Lower leg skin (tissue), 4 donors: ENCODE measurements around the gene SMC3. TPM values are rescaled to one million over a fixed set of nuclear protein-coding genes. Genes with fewer than 3 reads are reported as not detected.

Experiments used
- DNase-seq, 2 donors: peaks; one replicate each; pipeline ENCODE4 v3.0.0-alpha.2; 2019; ENCODE audit warnings: low spot score in 2 of 2
- H3K4me3 ChIP-seq: fragments of 200-600 bp; sonication (generic); 2 replicates; pipeline ENCODE4 v1.5.1; 2017; ENCODE audit warnings: mild to moderate bottlenecking, low read depth; ENCODE audit not compliant: poor library complexity, severe bottlenecking
- POLR2A ChIP-seq, 2 donors: fragments of 450-650 bp; IDR thresholded peaks; one replicate each; pipeline ENCODE4 v1.6.1; 2016 to 2017; ENCODE audit warnings: antibody characterized with exemption in 2 of 2, mild to moderate bottlenecking in 1 of 2, moderate library complexity in 1 of 2
- WGBS, 2 donors: methylation state at CpG; one replicate each; pipeline ENCODE4 v1.1.5; 2018; 5-methylcytosine and 5-hydroxymethylcytosine counted together
- intact Hi-C: fragments of 100-400 bp; cut with DNase I; formaldehyde crosslinking; loops from one replicate; pipeline ENCODE4 v1.15.0; 2023; ENCODE audit warnings: low total_unique reads
- total RNA-seq, 4 donors: library from RNA; depleted of rRNA; stranded (reverse); fragments of >200 nt; gene quantifications; one replicate each; pipeline ENCODE4 v1.1.0, GENCODE V29; 2016
- TF ChIP-seq, protein P1 (sequence below), 3 donors: fragments of 450-650 bp; IDR thresholded peaks; one replicate each; pipeline ENCODE4 v1.5.1; 2016; ENCODE audit warnings: antibody characterized with exemption in 3 of 3, mild to moderate bottlenecking in 3 of 3, moderate library complexity in 2 of 3

The SMC3 gene
- total RNA-seq, 4 donors from 2014 or later = 23.7 to 31.6 (median 30.5) TPM

DNA sequence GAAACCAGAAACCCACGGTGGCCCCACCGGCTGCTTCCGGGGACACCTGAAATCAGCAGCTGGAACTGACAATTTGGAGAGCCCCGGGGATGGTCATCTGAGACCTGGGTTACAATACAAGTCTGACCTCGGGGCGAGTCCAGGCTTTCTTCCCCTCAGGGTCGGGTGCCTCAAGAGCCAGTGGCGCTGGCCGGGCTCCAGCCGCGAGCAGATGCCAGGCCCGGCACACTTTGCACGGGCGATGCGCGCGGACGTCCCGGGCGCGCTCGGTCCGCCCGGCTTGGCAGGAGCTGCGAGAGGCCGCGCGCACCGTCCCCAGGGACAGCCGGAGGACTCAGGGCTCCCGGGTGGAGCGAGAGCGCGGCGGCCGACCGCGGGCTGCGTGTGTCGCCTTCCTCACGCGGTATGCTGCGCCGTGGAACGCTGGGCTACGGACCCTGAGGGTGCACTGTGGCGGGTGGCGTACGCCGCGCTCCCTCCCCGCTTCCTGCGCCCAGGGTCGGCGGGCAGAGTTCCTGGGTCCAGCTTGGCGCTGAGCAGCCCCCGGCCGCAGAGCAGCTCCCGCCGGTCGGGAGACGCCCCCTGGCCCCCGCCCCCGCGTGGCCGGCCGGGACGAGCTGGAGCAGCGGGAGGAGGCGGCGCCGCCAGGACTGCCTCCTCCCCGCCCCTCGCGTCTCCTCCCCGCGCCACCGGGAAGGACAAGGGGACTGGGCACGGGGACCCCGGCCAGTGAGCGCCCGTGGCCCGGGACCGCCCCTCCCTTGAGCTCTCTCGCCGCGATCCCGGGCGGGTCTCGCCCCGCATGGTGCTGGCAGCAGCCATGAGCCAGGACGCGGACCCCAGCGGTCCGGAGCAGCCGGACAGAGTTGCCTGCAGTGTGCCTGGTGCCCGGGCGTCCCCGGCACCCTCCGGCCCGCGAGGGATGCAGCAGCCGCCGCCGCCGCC is 76.4 kb downstream of the SMC3 start, which contains the start of gene RBM20:
Gene RBM20 (plus strand): TSS at position 684 of the 945 bp plus-strand sequence. CDS start 119 bp downstream, at position 803.
- WGBS, 2 donors = 1 to 3% methylated on average over 32 to 42 of the region's 106 CpGs
- no peak for DNase-seq
- intact Hi-C loops = no loop called here
- no peak for TF ChIP-seq POLR2A (IDR thresholded peaks at IDR 0.05)
- TF ChIP-seq, protein P1, sequence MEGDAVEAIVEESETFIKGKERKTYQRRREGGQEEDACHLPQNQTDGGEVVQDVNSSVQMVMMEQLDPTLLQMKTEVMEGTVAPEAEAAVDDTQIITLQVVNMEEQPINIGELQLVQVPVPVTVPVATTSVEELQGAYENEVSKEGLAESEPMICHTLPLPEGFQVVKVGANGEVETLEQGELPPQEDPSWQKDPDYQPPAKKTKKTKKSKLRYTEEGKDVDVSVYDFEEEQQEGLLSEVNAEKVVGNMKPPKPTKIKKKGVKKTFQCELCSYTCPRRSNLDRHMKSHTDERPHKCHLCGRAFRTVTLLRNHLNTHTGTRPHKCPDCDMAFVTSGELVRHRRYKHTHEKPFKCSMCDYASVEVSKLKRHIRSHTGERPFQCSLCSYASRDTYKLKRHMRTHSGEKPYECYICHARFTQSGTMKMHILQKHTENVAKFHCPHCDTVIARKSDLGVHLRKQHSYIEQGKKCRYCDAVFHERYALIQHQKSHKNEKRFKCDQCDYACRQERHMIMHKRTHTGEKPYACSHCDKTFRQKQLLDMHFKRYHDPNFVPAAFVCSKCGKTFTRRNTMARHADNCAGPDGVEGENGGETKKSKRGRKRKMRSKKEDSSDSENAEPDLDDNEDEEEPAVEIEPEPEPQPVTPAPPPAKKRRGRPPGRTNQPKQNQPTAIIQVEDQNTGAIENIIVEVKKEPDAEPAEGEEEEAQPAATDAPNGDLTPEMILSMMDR (IDR thresholded peaks at IDR 0.05) = no peak
- no peak within 1 kb of the TSS for H3K4me3 ChIP-seq

DNA sequence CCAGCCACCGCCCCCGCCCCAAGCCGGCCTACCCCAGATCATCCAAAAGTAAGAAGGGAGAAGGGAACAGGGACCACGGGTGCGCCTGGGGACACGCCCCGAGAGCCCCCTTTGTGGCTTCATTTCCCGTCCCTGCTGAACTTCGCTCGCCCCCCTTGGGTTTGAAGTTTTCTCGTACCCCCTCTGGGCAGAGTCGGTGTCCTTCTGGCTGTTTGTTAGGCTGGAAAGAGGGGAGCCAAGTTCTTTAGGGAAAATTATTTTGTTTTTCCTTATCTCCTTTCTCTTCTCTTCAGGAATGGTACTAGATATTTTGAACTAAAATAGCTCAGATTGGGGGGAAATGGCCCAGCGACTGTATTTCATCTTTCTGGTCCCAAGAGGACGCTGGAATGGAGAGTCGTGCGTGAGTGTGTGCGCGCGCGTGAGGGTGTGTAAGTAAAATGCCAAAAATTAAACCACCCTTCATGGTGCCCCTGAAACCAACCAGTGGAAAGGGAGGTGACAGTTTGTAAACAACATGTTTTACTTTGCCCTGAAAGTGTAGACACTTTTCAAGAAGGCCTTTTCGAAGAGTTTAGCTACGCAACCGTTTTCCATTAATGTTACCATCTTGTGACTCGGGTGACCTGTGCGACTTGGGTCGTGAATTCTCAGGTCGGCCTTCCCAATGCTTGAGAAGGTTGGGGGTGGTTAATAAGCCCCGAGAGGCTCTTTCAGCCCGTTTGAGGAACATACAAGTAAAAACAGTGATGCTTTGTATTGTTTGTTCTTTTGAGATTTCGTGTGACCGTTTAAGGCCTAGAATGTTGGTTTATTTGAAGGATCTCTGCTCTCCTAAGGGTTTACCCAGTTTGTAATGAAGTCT is 77.3 kb downstream of the SMC3 start:
- no peak overlapping the region for H3K4me3 ChIP-seq
- 51 to 52% methylated on average over 29 of the region's 31 CpGs for WGBS, 2 donors
- no peak for TF ChIP-seq POLR2A (IDR thresholded peaks at IDR 0.05)
- TF ChIP-seq, protein P1 (IDR thresholded peaks at IDR 0.05) = no peak
- no peak for DNase-seq
- intact Hi-C loops = no loop called here

DNA sequence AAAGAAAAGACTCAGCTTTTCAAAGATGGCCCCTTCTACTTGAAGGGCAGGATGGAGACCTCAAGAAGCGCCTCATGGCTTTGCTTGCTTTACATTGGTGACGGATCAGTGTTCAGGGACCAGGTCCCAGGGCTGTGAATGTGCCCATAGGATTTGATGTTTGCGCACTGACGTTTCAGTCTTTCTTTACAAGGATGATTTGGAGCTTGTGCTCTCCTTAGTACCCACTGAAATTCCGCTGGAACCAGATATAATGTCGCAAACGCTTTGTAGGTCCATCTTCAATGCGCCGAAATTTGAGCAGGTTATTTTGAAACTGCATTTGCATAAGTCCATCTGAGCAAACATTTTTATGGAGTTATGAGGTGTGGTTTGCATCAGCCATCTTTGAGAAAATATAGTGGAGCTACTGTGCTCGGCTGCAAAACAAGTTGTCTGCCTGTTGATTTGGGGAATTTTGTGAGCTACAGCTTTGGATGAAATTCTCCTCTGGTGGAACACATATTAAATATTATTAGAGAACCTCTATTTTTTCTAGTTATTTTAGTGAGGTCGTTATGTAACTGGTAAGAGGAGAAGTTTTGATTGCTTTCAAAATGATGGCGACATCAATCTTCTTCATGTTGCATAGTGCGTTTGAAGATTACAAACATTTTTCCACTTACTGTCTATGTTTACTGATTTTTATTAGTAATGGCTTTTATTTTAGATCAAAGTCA is 79.1 kb downstream of the SMC3 start:
- H3K4me3 ChIP-seq = no peak overlapping the region
- no peak for DNase-seq
- 82 to 84% methylated on average over 13 of the region's 13 CpGs for WGBS, 2 donors
- intact Hi-C loops = no loop called here
- TF ChIP-seq, protein P1 (IDR thresholded peaks at IDR 0.05) = no peak
- no peak for TF ChIP-seq POLR2A (IDR thresholded peaks at IDR 0.05)

GRCh38 chr10:110647136-110647430 is 79.6 kb downstream of the SMC3 start:
- TF ChIP-seq, protein P1 (IDR thresholded peaks at IDR 0.05) = no peak
- TF ChIP-seq POLR2A (IDR thresholded peaks at IDR 0.05) = no peak
- intact Hi-C loops = no loop called here
- no peak for DNase-seq
- H3K4me3 ChIP-seq = no peak overlapping the region
- WGBS, 2 donors = 81 to 91% methylated on average over 3 of the region's 3 CpGs

GRCh38 chr10:110648692-110649346 is 81.3 kb downstream of the SMC3 start:
- no peak for DNase-seq
- H3K4me3 ChIP-seq = no peak overlapping the region
- intact Hi-C loops = no loop called here
- 85 to 92% methylated on average over 3 of the region's 3 CpGs for WGBS, 2 donors
- TF ChIP-seq, protein P1 (IDR thresholded peaks at IDR 0.05) = no peak
- TF ChIP-seq POLR2A (IDR thresholded peaks at IDR 0.05) = no peak
